GM23248 (cell line): ENCODE data around the gene DENND1A. TPM values are rescaled to one million over a fixed set of nuclear protein-coding genes. Genes with fewer than 3 reads are reported as not detected.

Source experiments
- DNase-seq: peaks from one replicate; pipeline ENCODE4 v3.0.0-alpha.2; 2015
- H2AFZ ChIP-seq: fragments of 200-600 bp; sonication (generic); 2 replicates; pipeline ENCODE4 v1.6.1; 2016; ENCODE audit warnings: antibody characterized with exemption
- H3F3A ChIP-seq: fragments of 200-600 bp; sonication (generic); 2 replicates; pipeline ENCODE4 v1.6.1; 2016; ENCODE audit warnings: mild to moderate bottlenecking, antibody characterized with exemption, mixed run types; ENCODE audit not compliant: insufficient read depth
- H3K27ac ChIP-seq: fragments of 200-600 bp; sonication (generic); 2 replicates; pipeline ENCODE4 v1.5.1; 2016; ENCODE audit warnings: mild to moderate bottlenecking
- H3K27me3 ChIP-seq: fragments of 200-600 bp; sonication (generic); replicated peaks from 2 replicates; pipeline ENCODE4 v1.6.1; 2016; ENCODE audit warnings: mild to moderate bottlenecking; ENCODE audit not compliant: insufficient read depth
- H3K36me3 ChIP-seq: fragments of 200-600 bp; sonication (generic); 2 replicates; pipeline ENCODE4 v1.6.1; 2016; ENCODE audit warnings: low read depth, mild to moderate bottlenecking
- H3K4me1 ChIP-seq: fragments of 200-600 bp; sonication (generic); 2 replicates; pipeline ENCODE4 v1.6.1; 2016; ENCODE audit warnings: mild to moderate bottlenecking; ENCODE audit not compliant: insufficient read depth
- H3K4me2 ChIP-seq: fragments of 200-600 bp; sonication (generic); one replicate; pipeline ENCODE4 v1.6.1; 2016; ENCODE audit warnings: mild to moderate bottlenecking; ENCODE audit not compliant: unreplicated experiment
- H3K4me3 ChIP-seq: fragments of 200-600 bp; sonication (generic); 2 replicates; pipeline ENCODE4 v1.5.1; 2016; ENCODE audit warnings: mild to moderate bottlenecking
- H3K79me2 ChIP-seq: fragments of 200-600 bp; sonication (generic); 2 replicates; pipeline ENCODE4 v1.6.1; 2016; ENCODE audit warnings: mild to moderate bottlenecking; ENCODE audit not compliant: insufficient read depth
- H3K9ac ChIP-seq: fragments of 200-600 bp; sonication (generic); 2 replicates; pipeline ENCODE4 v1.6.1; 2016; ENCODE audit warnings: mild to moderate bottlenecking
- H3K9me2 ChIP-seq: fragments of 200-600 bp; sonication (generic); 2 replicates; pipeline ENCODE4 v1.6.1; 2016; ENCODE audit warnings: mixed run types, mild to moderate bottlenecking, moderate library complexity; ENCODE audit not compliant: insufficient read depth
- H3K9me3 ChIP-seq: fragments of 200-600 bp; sonication (generic); one replicate; pipeline ENCODE4 v1.6.1; 2017; ENCODE audit warnings: low read depth
- H4K20me1 ChIP-seq: fragments of 200-600 bp; sonication (generic); 2 replicates; pipeline ENCODE4 v1.6.0; 2016; ENCODE audit not compliant: insufficient read depth
- EZH2 ChIP-seq: fragments of 200-600 bp; sonication (generic); IDR thresholded peaks from 2 replicates; pipeline ENCODE4 v1.6.1; 2018; ENCODE audit warnings: antibody characterized with exemption, mild to moderate bottlenecking; ENCODE audit not compliant: insufficient read depth, poor library complexity, severe bottlenecking
- EZH2phosphoT487 ChIP-seq: fragments of 200-600 bp; sonication (generic); IDR thresholded peaks from 2 replicates; pipeline ENCODE4 v1.6.1; 2018; ENCODE audit warnings: antibody characterized with exemption, moderate library complexity, mild to moderate bottlenecking, low read depth; ENCODE audit not compliant: insufficient read depth
- WGBS, 2 experiments: methylation state at CpG; one replicate each; pipeline ENCODE4 v1.1.6; 2015 to 2017; ENCODE audit warnings: low lambda C conversion rate in 2 of 2, low coverage in 1 of 2; ENCODE audit errors: missing lambda C conversion rate in 2 of 2; 5-methylcytosine and 5-hydroxymethylcytosine counted together
- in situ Hi-C: fragments of 300-500 bp; cut with MboI; formaldehyde crosslinking; loops from 2 replicates; pipeline ENCODE4 v1.15.0; 2020
- polyA plus RNA-seq: library from polyadenylated mRNA; unstranded; fragments of >200 nt; fragmentation: Nextera tagmentation; extraction: Ambion mirVana; gene quantifications from 2 replicates; pipeline ENCODE4 v1.2.1, GENCODE V29; 2016
- total RNA-seq: library from RNA; depleted of rRNA; stranded (reverse); fragments of >200 nt; shearing (Covaris generic); gene quantifications from 2 replicates; pipeline ENCODE4 v1.2.3, GENCODE V29; 2014

The DENND1A gene
- total and polyA plus RNA-seq, 2 experiments from 2014 or later, result 13.2 to 16.4 TPM

DNA sequence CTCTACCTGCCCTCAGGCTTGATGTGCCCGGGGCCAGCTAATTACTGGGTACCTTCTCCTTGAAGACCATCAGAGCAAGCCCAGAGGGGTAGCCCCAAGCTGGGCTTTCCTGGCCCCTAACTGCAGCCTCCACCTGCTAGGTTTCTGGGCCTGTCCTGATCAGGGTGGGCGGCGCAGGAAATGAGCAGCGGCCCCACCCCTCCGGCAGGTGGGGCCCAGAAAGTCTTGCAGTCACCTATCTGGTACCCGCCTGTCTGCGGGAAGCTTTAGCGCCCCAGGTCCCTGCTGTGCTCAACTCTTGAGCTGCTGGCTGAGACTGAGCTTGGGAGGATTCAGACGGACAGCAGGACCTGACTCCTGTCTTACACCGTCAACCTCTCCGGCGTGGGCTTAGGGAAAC lies 44.5 kb upstream of the DENND1A start:
- Histone ChIP-seq H3K27me3 (peaks cover 17% of the 10 kb centered on the region; the same call in 1 of the 2 replicates), H3K4me1 (no peaks in the 10 kb centered on the region), H3F3A (peaks cover 7% of the 10 kb centered on the region), H3K27ac (no peak overlapping the region), H4K20me1 (no peaks in the 10 kb centered on the region), H3K4me2 (no peak overlapping the region), H3K4me3 (no peak overlapping the region), H3K9ac (no peak overlapping the region), H3K9me2 (no peaks in the 10 kb centered on the region), H3K79me2 (no peaks in the 10 kb centered on the region), H3K36me3 (no peaks in the 10 kb centered on the region), H3K9me3 (no peaks in the 10 kb centered on the region), H2AFZ (no peak overlapping the region)
- no peak for DNase-seq
- TF ChIP-seq EZH2, result no peak
- TF ChIP-seq EZH2phosphoT487, result no peak
- in situ Hi-C loops, result no loop called here
- whole genome bisulfite sequencing, 2 experiments, result 72 to 78% methylated on average over 12 of the region's 12 CpGs

- DNase-seq, result no peak
- 64 to 80% methylated on average over 7 to 9 of the region's 9 CpGs for WGBS, 2 experiments
- H3K4me1 ChIP-seq, result no peaks in the 10 kb centered on the region
- H3F3A ChIP-seq, result peaks cover 7% of the 10 kb centered on the region
- H2AFZ ChIP-seq, result no peak overlapping the region
- no peak overlapping the region for H3K4me2 ChIP-seq
- in situ Hi-C loops, result no loop called here
- H3K36me3 ChIP-seq, result no peaks in the 10 kb centered on the region
- H3K9me3 ChIP-seq, result no peaks in the 10 kb centered on the region
- H4K20me1 ChIP-seq, result no peaks in the 10 kb centered on the region
- peaks cover 19% of the 10 kb centered on the region; the same call in 1 of the 2 replicates for H3K27me3 ChIP-seq
- H3K4me3 ChIP-seq, result no peak overlapping the region
- H3K9ac ChIP-seq, result no peak overlapping the region
- TF ChIP-seq EZH2phosphoT487 (no peak), EZH2 (no peak)
- H3K9me2 ChIP-seq, result no peaks in the 10 kb centered on the region
- no peak overlapping the region for H3K27ac ChIP-seq
- no peaks in the 10 kb centered on the region for H3K79me2 ChIP-seq
Observed at GRCh38 chr9:123973590-123974223, 43.8 kb upstream of the DENND1A start.

- no peak overlapping the region for H3K4me2 ChIP-seq
- no peaks in the 10 kb centered on the region for H3K79me2 ChIP-seq
- WGBS, 2 experiments, result 80 to 90% methylated on average over 8 of the region's 8 CpGs
- no peak overlapping the region for H3K9ac ChIP-seq
- TF ChIP-seq EZH2, result no peak
- no peak for TF ChIP-seq EZH2phosphoT487
- H2AFZ ChIP-seq, result no peak overlapping the region
- no peaks in the 10 kb centered on the region for H3K9me3 ChIP-seq
- H4K20me1 ChIP-seq, result no peaks in the 10 kb centered on the region
- peaks cover 7% of the 10 kb centered on the region for H3F3A ChIP-seq
- in situ Hi-C loops, result no loop called here
- no peaks in the 10 kb centered on the region for H3K9me2 ChIP-seq
- no peak overlapping the region for H3K4me3 ChIP-seq
- no peak overlapping the region for H3K27ac ChIP-seq
- no peak for DNase-seq
- no peaks in the 10 kb centered on the region for H3K36me3 ChIP-seq
- peaks cover 20% of the 10 kb centered on the region; the same call in 1 of the 2 replicates for H3K27me3 ChIP-seq
- H3K4me1 ChIP-seq, result no peaks in the 10 kb centered on the region
Observed at GRCh38 chr9:123972618-123973017, 42.7 kb upstream of the DENND1A start.

DNA sequence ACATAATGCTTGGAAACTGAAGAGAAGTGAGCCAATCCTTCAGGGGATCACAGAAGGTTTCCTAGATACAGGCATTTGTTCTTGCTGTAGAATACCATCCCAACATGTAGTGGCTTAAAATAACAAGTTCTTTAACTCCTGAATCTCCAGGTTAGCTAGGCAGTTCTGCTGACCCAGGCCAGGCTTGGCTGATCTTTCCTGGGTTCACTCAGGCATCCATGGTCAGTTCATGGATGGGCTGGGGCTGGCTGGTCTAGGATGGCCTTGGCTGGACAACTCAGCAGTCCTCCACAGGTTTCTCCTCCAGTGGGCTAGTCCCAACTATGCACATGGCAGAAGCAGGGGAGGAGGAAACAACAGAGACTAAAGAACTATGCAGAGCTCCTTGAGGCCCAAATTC lies 37.4 kb upstream of the DENND1A start:
- TF ChIP-seq EZH2phosphoT487 (no peak), EZH2 (no peak)

More for the DNA sequence above, 37.4 kb upstream of the DENND1A start:
- Histone ChIP-seq H3K79me2 (no peaks in the 10 kb centered on the region), H3K9me3 (no peaks in the 10 kb centered on the region), H3K27ac (no peak overlapping the region), H2AFZ (no peak overlapping the region), H3F3A (0 out of 2 replicates have a peak, but pooled peaks cover 1% of the 10 kb centered on the region), H4K20me1 (no peaks in the 10 kb centered on the region), H3K36me3 (no peaks in the 10 kb centered on the region), H3K4me2 (no peak overlapping the region), H3K9me2 (no peaks in the 10 kb centered on the region), H3K9ac (no peak overlapping the region), H3K4me3 (no peak overlapping the region), H3K4me1 (no peaks in the 10 kb centered on the region), H3K27me3 (peaks cover 38% of the 10 kb centered on the region)
- in situ Hi-C loops, result no loop called here
- no peak for DNase-seq
